Pancreas (tissue), 10 donors: ENCODE results near the gene ATP8B1. TPM values are rescaled to one million over a fixed set of nuclear protein-coding genes. Genes with fewer than 3 reads are reported as not detected.

ENCODE experiments used
- ATAC-seq, 4 donors: fragments of 200-7000 bp; cut with Tn5 transposase; one replicate each; pipeline versions ENCODE4 v1.8.0 to v1.9.1; 2020; ENCODE audit warnings: mild to moderate bottlenecking in 4 of 4, moderate library complexity in 4 of 4
- DNase-seq, 6 donors: peaks; one replicate each; pipeline ENCODE4 v3.0.0-alpha.2; 2020
- FAIRE-seq: peaks from 2 replicates; lab custom pipeline; 2012; peaks lifted over from hg19 to GRCh38; lab: Jason Lieb, UNC
- H3K27ac ChIP-seq, 4 donors: fragments of 200-600 bp; sonication (generic); 1 replicate in 3 of 4; 2 replicates in 1 of 4; pipeline versions ENCODE4 v1.5.0 to v1.8.0; 2020
- H3K27me3 ChIP-seq, 4 donors: fragments of 200-600 bp; one replicate each; pipeline ENCODE4 v1.8.0; 2021
- H3K36me3 ChIP-seq, 3 donors: fragments of 200-600 bp; sonication (generic) in 1 of 3; one replicate each; pipeline versions ENCODE4 v1.5.0 to v1.8.0; 2020 to 2021
- H3K4me1 ChIP-seq, 3 donors: fragments of 200-600 bp; one replicate each; pipeline ENCODE4 v1.8.0; 2021
- H3K4me3 ChIP-seq, 4 donors: fragments of 200-600 bp; sonication (generic) in 2 of 4; one replicate each; pipeline versions ENCODE4 v1.5.0 to v1.8.0; 2020 to 2021
- H3K9me3 ChIP-seq, 4 donors: fragments of 200-600 bp; one replicate each; pipeline ENCODE4 v1.8.0; 2021
- WGBS, 2 donors: extraction: QIAGEN DNeasy Blood & Tissue Kit; methylation state at CpG; one replicate each; pipeline ENCODE4 v1.1.7; 2013; 5-methylcytosine and 5-hydroxymethylcytosine counted together
- intact Hi-C, 3 donors: fragments of 100-400 bp; cut with DNase I; formaldehyde crosslinking; loops; one replicate each; pipeline versions ENCODE4 v1.11.1 to v1.14.2; 2022
- polyA plus RNA-seq, 2 donors: library from polyadenylated mRNA; stranded (reverse); fragments of 200-250 nt; gene quantifications; one replicate each; pipeline ENCODE4 v1.2.3, GENCODE V29; 2013
- total RNA-seq, 6 donors: library from RNA; stranded (reverse); fragmentation: NEBNext Ultra II Directional in 4 of 6; extraction: Animal tissue kit (Norgen Biotek cat#: 25700) in 4 of 6; gene quantifications; one replicate each; pipeline versions ENCODE4 v1.2.1 to v1.2.4, GENCODE V29; 2021 to 2023
- TF ChIP-seq, protein P1 (sequence below), 4 donors: fragments of 200-600 bp; sonication (generic) in 3 of 4; IDR thresholded peaks; one replicate each; pipeline versions ENCODE4 v1.5.0 to v1.8.0; 2021; ENCODE audit warnings: antibody characterized with exemption in 4 of 4
- donor health status: healthy with polysubstance abuse.
- donor health status: DM: no; HTN: no; CAD: no; lungs with moderate emphysema.
- donor health status: DM: no; HTN: no; CAD: no.
- donor health status: control.
- donor health status: control.
- donor health status: Bipolar disorder and iron deficiency.
- donor health status: DM: yes; HTN: yes; CAD: no.
- donor health status: DM: no; HTN: no; CAD: no.
- donor health status: DM: no; HTN: no; CAD: no.
- donor health status: DM: yes; HTN: yes; CAD: no.

ATP8B1 gene
- total and polyA plus RNA-seq, 8 donors: 8.0 to 44.8 (median 36.9) TPM

- intact Hi-C loops: no loop called here
- TF ChIP-seq, protein P1, sequence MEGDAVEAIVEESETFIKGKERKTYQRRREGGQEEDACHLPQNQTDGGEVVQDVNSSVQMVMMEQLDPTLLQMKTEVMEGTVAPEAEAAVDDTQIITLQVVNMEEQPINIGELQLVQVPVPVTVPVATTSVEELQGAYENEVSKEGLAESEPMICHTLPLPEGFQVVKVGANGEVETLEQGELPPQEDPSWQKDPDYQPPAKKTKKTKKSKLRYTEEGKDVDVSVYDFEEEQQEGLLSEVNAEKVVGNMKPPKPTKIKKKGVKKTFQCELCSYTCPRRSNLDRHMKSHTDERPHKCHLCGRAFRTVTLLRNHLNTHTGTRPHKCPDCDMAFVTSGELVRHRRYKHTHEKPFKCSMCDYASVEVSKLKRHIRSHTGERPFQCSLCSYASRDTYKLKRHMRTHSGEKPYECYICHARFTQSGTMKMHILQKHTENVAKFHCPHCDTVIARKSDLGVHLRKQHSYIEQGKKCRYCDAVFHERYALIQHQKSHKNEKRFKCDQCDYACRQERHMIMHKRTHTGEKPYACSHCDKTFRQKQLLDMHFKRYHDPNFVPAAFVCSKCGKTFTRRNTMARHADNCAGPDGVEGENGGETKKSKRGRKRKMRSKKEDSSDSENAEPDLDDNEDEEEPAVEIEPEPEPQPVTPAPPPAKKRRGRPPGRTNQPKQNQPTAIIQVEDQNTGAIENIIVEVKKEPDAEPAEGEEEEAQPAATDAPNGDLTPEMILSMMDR (IDR thresholded peaks at IDR 0.05): no peak
- no peaks in the 10 kb centered on the region for H3K9me3 ChIP-seq
- H3K4me1 ChIP-seq: peaks cover 0 to 4% (median 0%) of the 10 kb centered on the region in 3 donors
- no peak overlapping the region for H3K4me3 ChIP-seq
- FAIRE-seq (no peak), ATAC-seq (no peak), DNase-seq (no peak)
- WGBS, 2 donors: 82% methylated on average over 2 of the region's 2 CpGs
- H3K27me3 ChIP-seq: no peaks in the 10 kb centered on the region
- no peak overlapping the region for H3K27ac ChIP-seq
- H3K36me3 ChIP-seq: no peaks in the 10 kb centered on the region
These were observed 171.4 kb downstream of the ATP8B1 start for GRCh38 chr18:57631697-57632096.

DNA sequence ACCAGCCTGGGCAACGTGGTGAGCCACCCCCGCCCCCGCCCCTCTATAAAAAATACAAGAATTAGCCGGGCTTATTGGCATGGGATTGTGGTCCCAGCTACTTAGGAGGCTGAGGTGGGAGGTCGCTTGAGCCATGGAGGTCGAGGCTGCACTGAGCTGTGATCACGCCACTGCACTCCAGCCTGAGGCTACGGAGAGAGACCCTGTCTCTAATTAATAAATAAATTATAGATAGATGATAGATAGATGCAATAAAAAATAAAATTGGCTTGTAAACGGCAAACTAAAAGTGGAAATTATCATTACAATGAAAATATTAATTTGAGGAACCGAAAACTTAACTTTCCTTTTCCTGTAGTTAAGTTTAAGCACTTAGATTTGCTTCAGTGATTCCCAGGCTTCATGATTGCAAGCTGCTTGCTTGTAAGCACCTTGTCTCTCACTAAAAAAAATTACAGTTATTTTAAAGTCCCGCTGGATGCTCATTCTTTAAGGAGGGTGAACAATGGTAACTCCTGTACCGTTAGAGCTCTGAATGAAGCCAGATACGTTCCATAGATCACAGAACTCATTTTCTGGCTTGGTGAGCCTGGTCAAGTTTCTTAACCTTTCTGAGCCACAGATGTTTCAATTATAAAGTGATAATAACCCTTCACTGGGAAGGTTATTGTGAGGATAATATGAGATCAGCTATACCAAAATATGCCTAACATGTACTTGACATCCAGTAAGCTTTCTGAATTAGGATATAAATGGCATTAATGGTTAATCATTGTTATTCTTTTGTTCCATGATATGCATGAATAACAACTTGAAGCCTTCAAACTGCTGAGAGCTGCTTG lies 172.1 kb downstream of the ATP8B1 start:
- peak overlapping the region in 2 of 4 donors; percentile 62 to 64 for H3K27ac ChIP-seq
- peak overlapping the region; percentile 57 to 63 (median 60) for H3K4me3 ChIP-seq
- no peak for ATAC-seq
- FAIRE-seq: no peak
- peaks cover 0 to 4% (median 0%) of the 10 kb centered on the region in 3 donors for H3K4me1 ChIP-seq
- DNase-seq: no peak
- H3K36me3 ChIP-seq: no peaks in the 10 kb centered on the region
- whole genome bisulfite sequencing, 2 donors: 53 to 55% methylated on average over 13 of the region's 13 CpGs
- H3K27me3 ChIP-seq: no peaks in the 10 kb centered on the region
- intact Hi-C loops: no loop called here
- no peaks in the 10 kb centered on the region for H3K9me3 ChIP-seq
- TF ChIP-seq, protein P1 (IDR thresholded peaks at IDR 0.05): no peak

DNA sequence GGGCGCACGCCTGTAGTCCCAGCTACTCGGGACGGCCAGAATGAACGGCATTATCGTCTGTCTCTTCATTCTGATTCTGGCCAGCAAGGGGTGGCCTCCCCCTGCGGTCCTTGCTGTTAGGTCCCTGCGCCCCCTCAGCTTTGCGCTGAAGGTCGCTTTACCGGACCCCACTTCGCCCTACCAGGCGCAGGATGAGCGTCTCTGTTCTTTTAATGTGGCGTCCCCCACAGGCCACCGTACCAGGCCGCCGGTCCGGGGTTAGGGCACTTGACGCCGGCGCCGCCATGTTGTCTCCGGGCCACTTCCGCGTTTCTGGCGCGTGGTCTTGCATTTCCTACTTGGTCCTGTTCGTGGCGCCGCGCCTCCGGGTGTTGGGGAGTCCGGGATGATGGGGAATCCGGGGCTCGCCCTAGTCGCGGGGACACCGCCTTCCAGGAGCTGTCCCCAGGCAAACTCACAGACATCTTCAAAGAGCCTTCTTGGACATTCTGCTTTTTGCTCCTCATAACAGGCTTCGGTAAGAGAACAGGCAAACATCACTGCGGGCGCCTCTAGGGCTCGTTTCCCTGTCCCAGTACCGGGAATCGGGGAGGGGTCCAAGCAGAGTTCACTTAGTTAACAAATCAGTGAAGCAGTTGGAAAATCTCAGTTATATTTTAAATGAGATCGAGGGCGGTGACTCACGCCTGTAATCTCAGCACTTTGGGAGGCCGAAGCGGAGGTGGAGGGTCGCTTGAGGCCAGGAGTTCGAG lies 172.9 kb downstream of the ATP8B1 start:
- no peaks in the 10 kb centered on the region for H3K27me3 ChIP-seq
- H3K27ac ChIP-seq: peak overlapping the region in 3 of 4 donors; percentile 60 to 64 (median 62)
- TF ChIP-seq, protein P1 (IDR thresholded peaks at IDR 0.05): peak; percentile 45 to 59 (median 54)
- peaks cover 0 to 4% (median 0%) of the 10 kb centered on the region in 3 donors for H3K4me1 ChIP-seq
- ATAC-seq: peak; percentile 99 to 100 (median 100)
- no peak for FAIRE-seq
- H3K9me3 ChIP-seq: no peaks in the 10 kb centered on the region
- peak overlapping the region; percentile 57 to 63 (median 60) for H3K4me3 ChIP-seq
- DNase-seq: peak; percentile 91 to 98 (median 95)
- intact Hi-C loops: no loop called here
- no peaks in the 10 kb centered on the region for H3K36me3 ChIP-seq
- 2% methylated on average over 52 of the region's 52 CpGs for WGBS, 2 donors

- 95% methylated on average over 9 of the region's 9 CpGs for WGBS, 2 donors
- peaks cover 0 to 4% (median 0%) of the 10 kb centered on the region in 3 donors for H3K4me1 ChIP-seq
- no peaks in the 10 kb centered on the region for H3K9me3 ChIP-seq
- H3K27me3 ChIP-seq: no peaks in the 10 kb centered on the region
- intact Hi-C loops: no loop called here
- no peak for FAIRE-seq
- H3K27ac ChIP-seq: no peak overlapping the region
- no peak for DNase-seq
- no peak for ATAC-seq
- no peaks in the 10 kb centered on the region for H3K36me3 ChIP-seq
- peak overlapping the region in 3 of 4 donors; percentile 57 to 61 (median 59) for H3K4me3 ChIP-seq
- TF ChIP-seq, protein P1 (IDR thresholded peaks at IDR 0.05): no peak
These were observed 173.7 kb downstream of the ATP8B1 start for GRCh38 chr18:57629422-57629821.
